Uterus (tissue), 4 donors: ENCODE data around the gene AGBL5. TPM values are rescaled to one million over a fixed set of nuclear protein-coding genes. Genes with fewer than 3 reads are reported as not detected.
"Not testable (repeated sequence)": the region's sequence is repeated elsewhere in the genome, so short reads cannot be mapped to it uniquely, and the experiment has no call there.

Experiments used
- DNase-seq, 2 donors: peaks; one replicate each; pipeline ENCODE4 v3.0.0-alpha.2; 2019 to 2020
- H3K27ac ChIP-seq, 2 donors: fragments of 200-600 bp; sonication (generic); 1 replicate in 1 of 2; 2 replicates in 1 of 2; pipeline ENCODE4 v1.5.1; 2016 to 2018
- H3K27me3 ChIP-seq, 2 donors: fragments of 200-600 bp; sonication (generic); one replicate each; pipeline ENCODE4 v1.5.1; 2018 to 2019; ENCODE audit warnings: control low read depth in 1 of 2
- H3K36me3 ChIP-seq, 2 donors: fragments of 200-600 bp; sonication (generic); one replicate each; pipeline ENCODE4 v1.5.1; 2019; ENCODE audit warnings: control low read depth in 1 of 2
- H3K4me1 ChIP-seq, 2 donors: fragments of 200-600 bp; sonication (generic); one replicate each; pipeline ENCODE4 v1.5.1; 2018 to 2019; ENCODE audit warnings: control low read depth in 1 of 2
- H3K4me3 ChIP-seq, 2 donors: fragments of 200-600 bp; sonication (generic); 1 replicate in 1 of 2; 2 replicates in 1 of 2; pipeline ENCODE4 v1.5.1; 2018 to 2019; ENCODE audit warnings: mild to moderate bottlenecking in 1 of 2
- H3K9me3 ChIP-seq, 2 donors: fragments of 200-600 bp; sonication (generic); one replicate each; pipeline ENCODE4 v1.5.1; 2019; ENCODE audit warnings: control low read depth in 1 of 2
- POLR2A ChIP-seq, 2 donors: fragments of 450-650 bp; IDR thresholded peaks; one replicate each; pipeline ENCODE4 v1.6.1; 2016; ENCODE audit warnings: antibody characterized with exemption in 2 of 2, mild to moderate bottlenecking in 1 of 2, moderate library complexity in 1 of 2
- intact Hi-C: fragments of 100-400 bp; cut with DNase I; formaldehyde crosslinking; loops from one replicate; pipeline ENCODE4 v1.15.1; 2023; ENCODE audit warnings: low total_unique reads
- total RNA-seq, 4 donors: library from RNA; depleted of rRNA in 3 of 4; stranded (reverse); fragments of >200 nt in 3 of 4; gene quantifications; one replicate each; pipeline versions ENCODE4 v1.1.0 to v1.2.4, GENCODE V29; 2014 to 2023
- TF ChIP-seq, protein P1 (sequence below), 4 experiments: fragments of 200-600 bp in 2 of 4; fragments of 450-650 bp in 2 of 4; sonication (generic) in 2 of 4; IDR thresholded peaks; one replicate each; pipeline ENCODE4 v1.5.1; 2016 to 2019; ENCODE audit warnings: antibody characterized with exemption in 4 of 4, mild to moderate bottlenecking in 2 of 4, moderate library complexity in 1 of 4
- donor health status: DM: yes; HTN: yes; CAD: no.

AGBL5 gene
- total RNA-seq, 4 donors from 2014 or later, result 0.77 to 26.2 (median 10.8) TPM

DNA sequence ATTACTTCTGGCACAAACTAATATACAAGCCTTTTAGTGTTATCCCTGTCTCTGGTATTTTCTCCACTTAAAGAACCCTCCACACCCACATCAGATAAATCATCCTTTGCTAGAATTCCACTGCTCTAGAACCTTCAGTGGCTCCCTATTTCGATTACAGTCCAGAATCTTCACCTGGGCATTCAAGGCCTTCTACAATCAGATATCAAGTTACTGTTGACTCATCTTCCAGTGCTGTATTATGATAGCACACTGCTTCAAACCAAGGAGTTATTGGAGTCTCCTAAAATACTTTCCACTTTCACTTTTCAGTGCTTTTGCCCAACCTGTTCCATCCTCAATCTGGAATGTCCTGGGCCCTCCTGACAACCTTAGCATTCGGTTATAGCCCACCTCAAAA is 64.1 kb downstream of the AGBL5 start:
- TF ChIP-seq, protein P1, sequence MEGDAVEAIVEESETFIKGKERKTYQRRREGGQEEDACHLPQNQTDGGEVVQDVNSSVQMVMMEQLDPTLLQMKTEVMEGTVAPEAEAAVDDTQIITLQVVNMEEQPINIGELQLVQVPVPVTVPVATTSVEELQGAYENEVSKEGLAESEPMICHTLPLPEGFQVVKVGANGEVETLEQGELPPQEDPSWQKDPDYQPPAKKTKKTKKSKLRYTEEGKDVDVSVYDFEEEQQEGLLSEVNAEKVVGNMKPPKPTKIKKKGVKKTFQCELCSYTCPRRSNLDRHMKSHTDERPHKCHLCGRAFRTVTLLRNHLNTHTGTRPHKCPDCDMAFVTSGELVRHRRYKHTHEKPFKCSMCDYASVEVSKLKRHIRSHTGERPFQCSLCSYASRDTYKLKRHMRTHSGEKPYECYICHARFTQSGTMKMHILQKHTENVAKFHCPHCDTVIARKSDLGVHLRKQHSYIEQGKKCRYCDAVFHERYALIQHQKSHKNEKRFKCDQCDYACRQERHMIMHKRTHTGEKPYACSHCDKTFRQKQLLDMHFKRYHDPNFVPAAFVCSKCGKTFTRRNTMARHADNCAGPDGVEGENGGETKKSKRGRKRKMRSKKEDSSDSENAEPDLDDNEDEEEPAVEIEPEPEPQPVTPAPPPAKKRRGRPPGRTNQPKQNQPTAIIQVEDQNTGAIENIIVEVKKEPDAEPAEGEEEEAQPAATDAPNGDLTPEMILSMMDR (IDR thresholded peaks at IDR 0.05), result no peak
- no peak for TF ChIP-seq POLR2A (IDR thresholded peaks at IDR 0.05)
- intact Hi-C loops, result no loop called here

DNA sequence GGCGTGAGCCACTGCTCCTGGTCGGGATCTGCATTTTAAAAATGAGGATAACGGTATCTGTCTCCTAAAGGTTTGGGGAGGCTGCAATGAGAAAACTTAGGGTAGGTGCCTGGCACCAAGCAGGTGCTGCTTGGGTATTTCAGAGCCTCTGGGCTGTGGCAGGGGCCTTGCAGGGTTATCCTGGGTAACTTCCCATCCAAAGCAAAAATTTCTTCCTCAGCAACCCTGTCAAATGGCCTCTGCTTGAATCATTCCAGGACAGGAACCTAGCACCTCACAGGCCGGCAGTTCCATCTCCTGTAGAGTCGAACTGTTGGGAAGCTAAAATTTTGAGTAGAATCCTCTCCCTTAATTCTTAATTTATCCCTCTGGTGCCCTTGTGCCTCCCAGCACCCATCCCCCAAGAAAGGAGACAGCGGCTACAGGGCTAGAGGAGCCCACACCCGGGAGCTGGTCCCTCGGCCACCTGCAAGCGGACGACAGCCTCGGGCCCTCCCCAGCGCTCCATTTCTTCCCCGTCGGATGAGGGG is 66.6 kb downstream of the AGBL5 start:
- DNase-seq, result no peak
- Histone ChIP-seq H3K36me3 (no peaks in the 10 kb centered on the region), H3K9me3 (no peaks in the 10 kb centered on the region), H3K4me3 (peak overlapping the region; percentile 33 to 43), H3K27me3 (no peaks in the 10 kb centered on the region), H3K4me1 (peaks cover 0 to 7% of the 10 kb centered on the region in 2 donors), H3K27ac (no peak overlapping the region)
- intact Hi-C loops, result no loop called here
- TF ChIP-seq, protein P1 (IDR thresholded peaks at IDR 0.05), result no peak
- no peak for TF ChIP-seq POLR2A (IDR thresholded peaks at IDR 0.05)

More for the DNA sequence above, 64.1 kb downstream of the AGBL5 start:
- H3K4me1 ChIP-seq, result peaks cover 0 to 7% of the 10 kb centered on the region in 2 donors
- no peaks in the 10 kb centered on the region for H3K27me3 ChIP-seq
- no peak overlapping the region for H3K4me3 ChIP-seq
- DNase-seq, result no peak
- H3K9me3 ChIP-seq, result no peaks in the 10 kb centered on the region
- no peak overlapping the region for H3K27ac ChIP-seq
- H3K36me3 ChIP-seq, result no peaks in the 10 kb centered on the region

DNA sequence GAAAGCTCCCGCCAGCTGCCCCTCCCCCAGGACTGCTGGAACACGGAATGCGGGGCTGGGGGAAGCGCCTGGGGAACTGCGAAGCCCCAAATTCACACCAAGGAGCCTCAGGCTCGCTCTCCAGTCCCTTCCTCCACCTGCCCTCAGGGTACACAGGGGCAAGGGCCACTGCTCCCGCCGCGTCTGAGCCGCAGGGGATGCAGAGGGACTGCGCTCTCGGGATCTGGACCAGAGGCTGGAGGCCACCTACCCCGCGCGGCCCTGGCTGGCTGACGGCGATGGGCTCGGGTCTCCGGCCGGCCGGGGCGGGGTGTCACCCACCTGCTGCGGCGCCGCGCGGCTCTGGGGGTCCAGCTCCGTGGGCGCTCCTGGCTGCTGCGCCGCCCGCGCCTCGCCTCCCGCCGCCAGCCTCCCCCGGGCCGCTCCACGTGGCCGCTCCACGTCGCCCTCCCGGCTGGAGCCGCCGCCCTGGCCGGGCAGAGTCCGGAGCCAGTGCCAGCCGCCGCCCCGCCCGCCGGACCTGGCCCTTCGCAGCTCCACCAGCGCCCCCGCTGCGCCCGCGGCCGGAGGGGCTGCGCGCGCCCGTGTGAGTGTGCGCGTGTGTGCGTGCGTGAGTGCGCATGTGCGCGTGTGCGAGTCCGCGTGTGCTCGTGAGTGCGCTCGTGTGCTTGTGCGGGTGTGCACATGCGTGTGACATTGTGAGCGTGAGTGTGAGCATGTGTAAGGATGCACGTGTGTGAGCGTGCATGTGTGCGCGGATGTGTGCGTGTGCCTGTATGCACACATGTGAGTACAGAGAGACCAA is 67.3 kb downstream of the AGBL5 start, which contains the start of gene CGREF1:
Gene CGREF1 (minus strand): TSS at position 604 of the 805 bp plus-strand sequence. CDS start 14,762 bp downstream, outside the sequence.
- TF ChIP-seq POLR2A (IDR thresholded peaks at IDR 0.05), result peak in 1 of 2 donors; percentile 15
- TF ChIP-seq, protein P1 (IDR thresholded peaks at IDR 0.05), result no peak
- no peak for DNase-seq
- no peak within 1 kb of the TSS for H3K27ac ChIP-seq
- intact Hi-C loops, result no loop called here
- no peaks in the 10 kb centered on the region for H3K36me3 ChIP-seq
- H3K4me3 ChIP-seq, result peak within 1 kb of the TSS; percentile 33 to 43
- no peaks in the 10 kb centered on the region for H3K27me3 ChIP-seq
- peaks cover 0 to 7% of the 10 kb centered on the region in 2 donors for H3K4me1 ChIP-seq
- no peaks in the 10 kb centered on the region for H3K9me3 ChIP-seq

DNA sequence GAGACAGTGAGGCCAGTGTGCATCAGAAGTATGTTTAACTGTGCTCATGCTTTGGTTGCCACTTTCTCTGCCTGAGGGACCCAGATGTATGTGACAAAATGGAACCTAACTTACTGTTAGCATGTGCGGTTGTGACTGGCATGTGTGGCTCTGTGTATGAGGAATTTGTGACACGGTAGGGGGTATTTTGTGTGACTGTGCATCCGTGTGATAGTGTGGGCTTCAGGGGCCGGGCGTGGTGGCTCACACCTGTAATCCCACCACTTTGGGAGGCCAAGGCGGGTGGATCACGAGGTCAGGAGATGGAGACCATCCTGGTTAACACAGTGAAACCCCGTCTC is 67.8 kb downstream of the AGBL5 start:
- H3K4me3 ChIP-seq, result peak overlapping the region; percentile 33 to 43
- H3K9me3 ChIP-seq, intact Hi-C loops, H3K4me1 ChIP-seq, DNase-seq, H3K27ac ChIP-seq, H3K36me3 ChIP-seq, H3K27me3 ChIP-seq: not testable (repeated sequence)

Other genes with a start within 250 kb of the AGBL5 start
- 1 to 10 TPM in 1 of 4 donors, not detected in 3; 1.8 TPM for gene DPYSL5, start 203.5 kb upstream of the AGBL5 start, total RNA-seq
- 10 to 100 TPM in 1 of 4 donors, 1 to 10 TPM in 3; 2.9 to 49.6 (median 4.9) TPM for gene MAPRE3, start 81.0 kb upstream of the AGBL5 start, total RNA-seq
- 10 to 100 TPM; 16.1 to 96.2 (median 66.5) TPM for gene TMEM214, start 18.7 kb upstream of the AGBL5 start, total RNA-seq
- 100 to 1,000 TPM in 3 of 4 donors, 10 to 100 TPM in 1; 76.3 to 387 (median 237) TPM for gene OST4, start 20.0 kb downstream of the AGBL5 start, total RNA-seq
- 100 to 1,000 TPM; 107 to 377 (median 224) TPM for gene EMILIN1, start 26.9 kb downstream of the AGBL5 start, total RNA-seq
- 10 to 100 TPM in 1 of 4 donors, 1 to 10 TPM in 3; 1.0 to 21.6 (median 5.4) TPM for gene KHK, start 35.1 kb downstream of the AGBL5 start, total RNA-seq
- 10 to 100 TPM in 2 of 4 donors, 1 to 10 TPM in 2; 2.3 to 22.9 (median 9.7) TPM for gene CGREF1, start 67.5 kb downstream of the AGBL5 start, total RNA-seq
- 1 to 10 TPM in 1 of 4 donors, not detected in 3; 1.2 TPM for gene ABHD1, start 72.1 kb downstream of the AGBL5 start, total RNA-seq
- 10 to 100 TPM; 37.7 to 91.0 (median 62.9) TPM for gene PREB, start 83.0 kb downstream of the AGBL5 start, total RNA-seq
- not detected for gene PRR30, start 87.7 kb downstream of the AGBL5 start, total RNA-seq
- gene TCF23, start 97.3 kb downstream of the AGBL5 start, total RNA-seq, result 10 to 100 TPM; 19.4 to 84.6 (median 32.0) TPM
- gene ATRAID, start 160.4 kb downstream of the AGBL5 start, total RNA-seq, result 100 to 1,000 TPM; 105 to 235 (median 144) TPM
- 10 to 100 TPM; 20.5 to 69.7 (median 60.5) TPM for gene SLC5A6, start 160.6 kb downstream of the AGBL5 start, total RNA-seq
- gene CAD, start 165.7 kb downstream of the AGBL5 start, total RNA-seq, result 10 to 100 TPM in 3 of 4 donors, 1 to 10 TPM in 1; 5.9 to 47.2 (median 31.3) TPM
- gene SLC30A3, start 211.4 kb downstream of the AGBL5 start, total RNA-seq, result 1 to 10 TPM in 1 of 4 donors, under 1 TPM in 2, not detected in 1; 0.35 to 2.1 (median 0.88) TPM
- 1 to 10 TPM in 2 of 4 donors, under 1 TPM in 1, not detected in 1; 0.77 to 3.9 (median 1.5) TPM for gene DNAJC5G, start 223.8 kb downstream of the AGBL5 start, total RNA-seq
- gene TRIM54, start 230.8 kb downstream of the AGBL5 start, total RNA-seq, result 1 to 10 TPM in 1 of 4 donors, under 1 TPM in 3; 0.26 to 5.0 (median 0.58) TPM